ENCODE data around the gene USO1.
"Not testable (repeated sequence)": the region's sequence is repeated elsewhere in the genome, so short reads cannot be mapped to it uniquely, and the experiment has no call there.

The USO1 gene

GRCh38 chr4:75724066-75724866 lies at the start of gene USO1:
TSS of gene USO1 (plus strand) at chr4:75724577. CDS start at chr4:75724820, 243 bp downstream.
- peak; percentile 93 for DNase-seq

DNA sequence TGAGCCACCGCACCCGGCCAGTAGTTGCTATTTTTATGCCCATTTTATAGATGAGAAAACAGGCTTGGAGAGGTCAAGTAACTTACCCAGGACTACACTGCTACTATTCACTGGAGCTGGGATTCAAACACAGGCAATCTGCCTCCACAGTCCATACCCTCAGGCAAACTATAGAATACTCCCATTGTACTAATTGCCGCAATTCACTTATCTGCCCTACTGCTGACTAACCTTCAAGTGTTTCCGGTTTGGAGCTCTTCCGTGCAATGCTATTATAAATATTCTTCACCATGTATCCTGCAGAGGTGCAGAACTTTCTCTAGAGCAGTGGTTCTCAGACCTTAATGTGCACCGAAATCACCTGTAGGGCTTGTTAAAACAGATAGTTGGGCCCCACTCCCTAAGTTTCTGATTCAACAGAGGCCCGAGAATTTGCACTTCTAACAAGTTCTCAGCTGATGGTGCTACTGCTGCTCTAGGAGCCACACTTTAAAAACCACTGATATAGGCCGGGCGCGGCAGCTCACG lies 49.3 kb upstream of the USO1 start:
- DNase-seq: no peak

GRCh38 chr4:75678473-75678872 lies 45.9 kb upstream of the USO1 start:
- no peak for DNase-seq

DNA sequence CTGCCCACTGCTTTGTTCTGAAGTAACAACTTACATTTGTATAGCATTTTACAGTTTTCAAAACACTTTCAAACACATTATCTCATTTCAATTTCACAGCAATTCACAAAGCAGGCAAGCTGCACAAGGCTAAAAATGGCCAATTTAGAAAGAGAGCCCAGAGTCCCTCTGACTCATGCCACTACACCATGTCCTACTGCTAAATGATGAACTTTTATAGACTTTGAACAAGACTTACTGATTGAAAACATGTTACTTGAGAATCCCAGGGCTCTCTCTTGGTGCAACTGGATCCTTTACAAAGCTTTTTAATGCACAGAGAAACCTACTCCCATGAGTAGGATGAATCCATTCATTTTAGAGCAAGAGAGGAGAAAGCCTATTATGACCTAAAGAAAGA lies 45.4 kb upstream of the USO1 start:
- no peak for DNase-seq

DNA sequence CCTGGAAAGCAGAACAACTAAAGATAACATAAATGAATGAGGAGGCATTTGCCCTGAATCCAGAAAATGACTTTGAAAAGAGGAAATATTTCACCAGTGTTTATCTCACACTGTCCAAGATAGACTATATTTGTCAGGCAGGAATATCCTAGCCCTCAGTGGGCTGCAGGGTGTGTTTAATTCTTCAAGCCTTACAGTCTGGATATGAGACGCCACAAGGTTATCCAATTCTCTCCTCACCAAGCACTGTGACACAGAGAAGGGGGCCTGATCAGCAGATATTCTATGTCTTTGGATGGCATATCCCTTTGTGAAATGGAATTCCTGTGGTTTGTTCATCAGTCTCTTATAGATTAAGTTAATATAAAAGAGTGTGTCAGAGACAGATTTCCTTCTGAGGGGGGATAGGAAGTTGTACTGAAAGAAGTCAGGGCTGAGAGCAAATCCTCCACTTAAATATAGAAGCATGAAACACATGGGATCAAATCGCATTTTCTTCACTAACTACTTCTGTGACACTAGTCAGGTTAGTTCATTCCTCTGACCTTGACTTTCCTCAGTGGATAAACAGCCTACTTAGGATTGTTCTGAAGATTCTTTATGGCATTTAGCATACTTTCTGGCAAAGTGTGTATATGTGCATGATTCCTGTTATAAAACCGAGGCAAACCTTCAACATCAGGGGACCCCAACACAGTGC lies 44.4 kb upstream of the USO1 start:
- DNase-seq: no peak

DNA sequence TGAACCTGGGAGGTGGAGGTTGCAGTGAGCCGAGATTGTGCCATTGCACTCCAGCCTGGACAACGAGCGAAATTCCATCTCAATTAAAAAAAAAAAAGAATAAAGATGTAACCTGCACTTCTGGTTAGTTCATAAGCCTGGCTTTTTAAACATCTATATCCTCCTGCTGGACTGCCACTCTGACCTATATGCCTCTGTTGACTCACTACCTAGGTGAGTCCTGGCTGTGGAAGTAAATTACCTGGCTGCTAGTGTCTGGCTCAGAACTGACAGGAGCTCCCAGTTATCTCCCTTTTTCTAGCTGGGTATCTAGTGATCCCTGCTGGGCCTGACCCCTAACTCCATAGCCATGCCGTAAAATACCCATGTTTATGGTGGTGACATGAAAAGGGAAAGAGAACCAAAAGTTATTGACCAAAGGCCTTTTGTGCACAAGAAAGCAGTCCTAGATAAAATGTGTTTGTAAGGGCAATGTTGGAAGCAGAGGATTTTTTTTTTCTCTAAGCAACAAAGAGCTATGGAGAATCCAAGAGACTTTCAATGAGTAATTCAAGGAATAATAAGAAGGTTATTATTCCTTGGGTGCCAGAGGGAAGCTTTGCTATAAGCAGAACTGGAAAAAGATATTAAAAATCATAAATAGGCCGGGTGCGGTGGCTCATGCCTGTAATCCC lies 40.8 kb upstream of the USO1 start:
- DNase-seq: no peak

DNA sequence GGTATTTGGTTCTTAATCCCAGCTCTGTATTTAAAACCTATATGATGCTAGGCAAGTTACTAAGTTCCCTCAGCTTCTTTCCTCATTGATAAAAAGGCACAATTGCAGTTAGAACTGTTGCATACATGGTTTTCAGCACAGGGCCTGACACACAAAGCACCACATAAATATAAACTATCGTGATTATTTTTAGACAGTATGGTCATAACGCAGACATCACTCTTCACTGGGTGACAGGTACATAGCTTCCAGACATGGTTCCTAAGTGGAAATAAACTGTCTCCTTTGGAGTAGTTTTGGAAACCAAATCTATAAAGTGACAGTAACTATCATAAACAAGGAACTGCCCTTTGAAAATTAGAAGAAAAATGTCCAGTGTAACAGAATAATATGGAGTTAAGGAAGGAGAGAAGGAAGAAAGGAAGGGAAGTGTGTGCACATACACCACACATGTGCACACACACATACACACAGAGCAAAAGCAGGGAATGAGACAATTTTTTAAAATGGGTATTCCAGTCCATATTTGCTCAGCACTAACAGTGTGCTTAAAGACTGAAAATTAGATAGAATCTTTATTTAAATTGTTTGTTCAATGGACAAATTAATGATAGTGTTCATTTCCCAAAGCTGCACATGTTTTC lies 38.7 kb upstream of the USO1 start:
- no peak for DNase-seq

- DNase-seq: no peak
These were observed 38.0 kb upstream of the USO1 start for GRCh38 chr4:75686346-75686745.

DNA sequence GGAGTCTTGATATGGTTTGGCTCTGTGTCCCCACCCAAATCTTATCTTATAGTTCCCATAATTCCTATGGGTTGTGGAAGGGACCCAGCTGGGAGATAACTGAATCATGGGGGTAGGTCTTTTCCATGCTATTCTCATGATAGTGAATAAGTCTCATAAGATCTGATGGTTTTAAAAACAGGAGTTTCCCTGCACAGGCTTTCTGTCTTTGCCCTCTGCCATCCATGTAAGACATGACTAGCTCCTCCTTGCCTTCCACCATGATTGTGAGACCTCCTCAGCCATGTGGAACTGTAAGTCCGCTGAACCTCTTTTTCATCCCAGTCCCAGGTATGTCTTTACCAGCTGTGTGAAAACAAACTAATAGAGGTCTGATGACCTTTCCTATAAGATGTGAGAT lies 37.3 kb upstream of the USO1 start:
- not testable (repeated sequence) for DNase-seq

DNA sequence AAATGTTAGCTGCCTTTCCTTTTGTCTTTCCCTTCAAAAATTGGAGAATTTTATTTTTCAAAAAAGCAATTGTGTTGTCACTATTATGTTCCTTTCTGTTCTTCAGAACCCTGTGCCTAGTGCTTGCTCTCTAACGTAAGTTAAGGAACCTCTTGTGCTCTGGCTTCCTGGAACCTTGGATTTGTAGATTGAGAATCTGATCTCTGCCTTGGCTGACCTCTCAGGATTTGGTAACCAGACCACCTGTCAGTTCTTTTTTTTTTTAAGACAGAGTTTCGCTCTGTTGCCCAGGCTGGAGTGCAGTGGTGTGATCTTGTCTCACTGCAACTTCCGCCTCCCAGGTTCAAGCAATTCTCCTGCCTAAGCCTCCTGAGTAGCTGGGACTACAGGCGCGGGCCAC lies 32.3 kb upstream of the USO1 start:
- not testable (repeated sequence) for DNase-seq

- no peak for DNase-seq
These were observed 28.3 kb upstream of the USO1 start for GRCh38 chr4:75696071-75696470.

DNA sequence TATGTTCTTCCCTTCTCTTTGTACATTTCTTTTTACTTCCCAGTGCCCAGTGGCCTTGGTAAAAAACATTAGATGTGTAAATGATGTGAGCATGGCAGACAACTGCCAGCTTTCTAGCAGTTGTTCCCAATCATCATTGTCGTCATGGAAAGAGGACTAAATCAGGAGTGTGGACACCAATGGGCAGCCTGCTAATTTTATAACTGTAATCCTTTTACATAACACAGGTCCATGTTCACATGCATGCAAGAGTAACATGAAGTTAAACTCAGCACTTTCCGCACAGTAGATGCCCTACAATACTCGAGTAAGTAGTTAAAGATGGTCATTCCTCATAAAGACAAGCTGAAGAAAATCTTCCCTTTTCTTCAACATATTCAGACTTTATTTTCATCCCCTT lies 27.8 kb upstream of the USO1 start:
- no peak for DNase-seq

DNA sequence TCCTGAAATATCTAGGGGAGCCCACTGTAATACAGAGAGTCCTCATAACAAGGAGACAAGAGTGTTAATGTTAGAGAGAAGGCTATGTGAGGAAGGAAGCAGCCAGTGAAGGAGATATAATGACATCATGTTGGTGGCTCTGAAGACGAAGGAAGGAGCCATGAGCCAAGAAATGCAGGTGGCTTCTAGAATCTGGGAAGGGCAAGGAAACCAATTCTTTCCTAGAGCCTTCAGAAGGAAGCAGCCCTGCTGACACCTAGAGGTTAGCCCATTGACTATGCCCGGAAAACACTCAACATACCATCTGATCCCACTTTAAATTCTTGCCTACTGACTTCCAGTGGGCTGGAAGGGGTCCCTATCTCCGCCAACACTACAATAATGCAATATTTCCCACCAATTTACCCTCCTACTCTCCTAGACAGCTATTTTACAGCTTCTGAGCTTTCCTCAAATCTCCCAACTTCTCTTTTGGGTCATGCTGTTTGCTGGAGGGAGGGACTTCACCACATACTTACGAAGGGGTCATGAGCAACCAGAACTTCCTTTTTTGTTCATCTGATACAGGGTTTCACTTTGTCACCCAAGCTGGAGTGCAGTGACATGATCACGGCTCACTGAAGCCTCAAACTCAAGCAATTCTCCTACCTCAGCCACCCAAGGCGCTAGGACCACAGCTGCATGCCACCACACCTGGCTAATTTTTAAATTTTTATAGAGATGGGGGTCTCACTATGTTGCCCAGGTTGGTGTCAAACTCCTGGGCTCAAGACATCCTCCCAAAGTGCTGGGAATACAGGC lies 26.0 kb upstream of the USO1 start:
- DNase-seq: no peak

GRCh38 chr4:75698963-75699228 lies 25.5 kb upstream of the USO1 start:
- DNase-seq: no peak

DNA sequence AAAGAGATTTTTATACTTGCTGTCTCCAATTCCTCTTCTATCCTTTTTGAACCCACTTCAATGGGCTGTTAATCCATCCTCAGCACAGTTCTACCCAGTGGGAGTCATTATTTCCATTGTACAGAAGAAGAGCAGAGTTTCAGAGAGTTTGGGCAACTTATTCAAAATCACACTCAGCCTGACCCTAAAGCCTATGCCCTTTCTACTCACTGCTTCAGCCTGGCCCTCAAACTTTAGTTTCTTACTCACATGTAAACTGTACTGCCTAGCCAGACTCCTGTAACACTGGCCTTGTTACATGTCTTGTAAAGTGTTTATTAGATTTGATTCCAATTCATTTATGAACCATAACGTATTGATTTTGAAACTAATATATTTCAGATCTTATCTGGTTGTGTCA lies 25.1 kb upstream of the USO1 start:
- no peak for DNase-seq

DNA sequence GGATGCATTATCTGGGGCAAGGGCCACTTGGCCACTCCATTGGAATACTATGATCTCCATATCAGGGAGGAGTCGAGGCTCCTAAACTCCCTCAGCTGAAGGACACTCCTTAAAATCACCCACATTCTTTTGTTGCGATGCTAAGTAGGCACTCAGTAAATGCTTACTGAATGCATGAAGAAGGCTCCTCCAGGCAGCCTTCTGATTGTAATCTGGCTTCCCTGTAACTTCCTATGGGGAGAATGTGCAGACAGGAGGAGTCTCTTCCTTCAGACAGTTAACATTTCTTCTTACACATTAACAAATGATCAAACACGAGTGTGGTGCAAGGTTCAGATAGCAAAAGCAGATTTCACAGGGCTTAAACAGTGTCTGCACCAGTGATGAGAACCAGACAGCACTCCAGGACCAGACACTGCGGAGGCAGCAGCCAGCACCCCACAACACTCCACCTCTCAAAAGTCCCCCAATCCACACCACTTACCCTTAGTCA lies 21.4 kb upstream of the USO1 start:
- no peak for DNase-seq

GRCh38 chr4:75705198-75705977 lies 19.0 kb upstream of the USO1 start:
- no peak for DNase-seq

GRCh38 chr4:75708218-75708691 lies 16.1 kb upstream of the USO1 start:
- no peak for DNase-seq

- no peak for DNase-seq
These were observed 14.1 kb upstream of the USO1 start for GRCh38 chr4:75710246-75710645.

DNA sequence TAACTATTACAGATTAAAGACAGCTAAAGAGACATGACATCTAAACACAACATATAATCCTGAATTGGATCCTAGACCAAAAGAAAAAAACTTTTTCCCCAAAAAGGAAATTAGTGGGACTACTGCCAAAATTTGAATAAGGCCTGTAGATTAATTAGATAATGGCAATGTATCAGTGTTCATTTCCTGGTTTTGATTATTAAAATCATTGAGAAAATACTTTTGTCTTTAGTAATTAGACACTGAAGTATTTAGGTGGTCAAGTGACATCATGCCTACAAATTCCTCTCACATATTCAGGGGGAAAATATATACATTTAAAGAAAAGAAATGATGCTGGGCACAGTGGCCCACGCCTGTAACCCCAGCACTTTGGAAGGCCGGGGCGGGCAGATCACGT lies 10.4 kb upstream of the USO1 start:
- no peak for DNase-seq

DNA sequence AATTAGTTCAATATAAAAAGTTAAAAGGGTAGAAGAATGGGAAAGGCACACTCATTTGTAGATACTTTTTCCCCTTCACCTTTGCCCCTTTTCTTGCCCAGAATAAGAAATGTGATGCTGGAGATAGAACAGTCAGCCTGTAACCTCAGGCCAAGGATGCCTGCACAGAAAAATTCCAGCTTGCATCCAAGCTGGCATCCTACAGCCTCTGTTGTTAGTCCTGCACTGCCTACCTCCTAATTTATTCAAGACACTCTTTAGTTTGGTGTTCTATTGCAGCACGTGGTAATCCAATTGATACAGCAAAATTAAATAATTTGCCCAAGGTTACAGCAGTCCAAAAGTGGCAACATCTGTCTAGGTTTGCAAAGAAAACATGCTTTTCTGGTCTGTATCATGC lies 9.7 kb upstream of the USO1 start:
- no peak for DNase-seq

Data from T1000 (cell line).